Anterior cingulate cortex (tissue), 58 donors: ENCODE data around the gene MYO5A.
"Not testable (repeated sequence)": the region's sequence is repeated elsewhere in the genome, so short reads cannot be mapped to it uniquely, and the experiment has no call there.

Experiments
- DNase-seq, 58 donors: peaks; one replicate each; lab custom pipeline; 2025; lab: John Stamatoyannopoulos, UW

MYO5A gene

GRCh38 chr15:52546031-52546751 lies 17.5 kb upstream of the MYO5A start:
- DNase-seq: no peak

- no peak for DNase-seq
Measured at GRCh38 chr15:52540374-52541012, 11.8 kb upstream of the MYO5A start.

- DNase-seq: no peak
Measured at GRCh38 chr15:52537459-52537858, 8.8 kb upstream of the MYO5A start.

GRCh38 chr15:52532427-52532826 lies 3.7 kb upstream of the MYO5A start:
- DNase-seq: no peak

- no peak for DNase-seq
Measured at GRCh38 chr15:52529940-52530339, 1.3 kb upstream of the MYO5A start.

- peak in 22 of 58 donors; percentile 16 to 83 (median 49) for DNase-seq
Measured at GRCh38 chr15:52529341-52529924, 753 bp upstream of the MYO5A start.

- DNase-seq: peak in 45 of 58 donors; percentile 8 to 76 (median 51)
Measured at GRCh38 chr15:52527911-52528563, 643 bp downstream of the MYO5A start.

GRCh38 chr15:52527196-52527910 lies 1.3 kb downstream of the MYO5A start:
- no peak for DNase-seq

- DNase-seq: no peak
Measured at GRCh38 chr15:52524223-52525136, 4.2 kb downstream of the MYO5A start.

- no peak for DNase-seq
Measured at GRCh38 chr15:52523647-52524046, 5.0 kb downstream of the MYO5A start.

- DNase-seq: no peak
Measured at GRCh38 chr15:52523192-52523591, 5.5 kb downstream of the MYO5A start.

- no peak for DNase-seq
Measured at GRCh38 chr15:52521682-52522081, 7.0 kb downstream of the MYO5A start.

- no peak for DNase-seq
Measured at GRCh38 chr15:52520421-52520820, 8.3 kb downstream of the MYO5A start.

- no peak for DNase-seq
Measured at GRCh38 chr15:52518487-52519371, 10.0 kb downstream of the MYO5A start.

GRCh38 chr15:52517014-52517413 lies 11.7 kb downstream of the MYO5A start:
- DNase-seq: no peak

GRCh38 chr15:52515343-52515742 lies 13.3 kb downstream of the MYO5A start:
- no peak for DNase-seq

GRCh38 chr15:52514482-52514881 lies 14.2 kb downstream of the MYO5A start:
- DNase-seq: no peak

GRCh38 chr15:52512869-52513268 lies 15.8 kb downstream of the MYO5A start:
- not testable (repeated sequence) for DNase-seq

GRCh38 chr15:52511084-52511483 lies 17.6 kb downstream of the MYO5A start:
- no peak for DNase-seq
